Measurements from ENCODE around the gene VSTM4. TPM values are rescaled to one million over a fixed set of nuclear protein-coding genes. Genes with fewer than 3 reads are reported as not detected.

Gene VSTM4
- total and polyA plus RNA-seq, 11 donors: 5.6 to 22.1 (median 15.8) TPM

DNA sequence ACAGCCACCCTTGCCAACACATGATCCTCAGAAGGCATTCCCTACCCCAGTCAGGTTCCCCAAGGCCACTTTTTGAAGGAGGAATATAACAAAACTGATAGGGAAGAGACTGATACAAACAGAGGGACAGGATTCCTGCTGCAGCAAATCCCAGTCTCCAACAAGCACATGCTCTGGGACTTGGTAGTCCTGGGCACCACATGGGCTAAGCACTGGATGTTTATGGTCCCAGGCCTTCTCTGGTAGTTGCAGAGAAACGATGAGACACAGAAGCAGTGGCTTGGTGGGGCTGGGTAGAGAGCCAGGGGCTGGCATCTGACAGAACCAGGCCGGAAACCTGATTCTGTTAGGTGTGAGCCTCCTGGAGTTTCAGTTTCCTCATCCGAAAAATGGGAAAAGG lies 3.2 kb downstream of the VSTM4 start:
- ATAC-seq: no peak
- WGBS, 4 donors: 63 to 83% (median 69%) methylated on average over 3 of the region's 3 CpGs
- no peaks in the 10 kb centered on the region for H3K9me3 ChIP-seq
- peak in 1 of 5 donors; percentile 21 for DNase-seq
- peaks cover 0 to 8% (median 0%) of the 10 kb centered on the region in 9 donors for H3K36me3 ChIP-seq
- peaks cover 0 to 6% (median 0%) of the 10 kb centered on the region in 9 donors for H3K27me3 ChIP-seq
- TF ChIP-seq, protein P1, sequence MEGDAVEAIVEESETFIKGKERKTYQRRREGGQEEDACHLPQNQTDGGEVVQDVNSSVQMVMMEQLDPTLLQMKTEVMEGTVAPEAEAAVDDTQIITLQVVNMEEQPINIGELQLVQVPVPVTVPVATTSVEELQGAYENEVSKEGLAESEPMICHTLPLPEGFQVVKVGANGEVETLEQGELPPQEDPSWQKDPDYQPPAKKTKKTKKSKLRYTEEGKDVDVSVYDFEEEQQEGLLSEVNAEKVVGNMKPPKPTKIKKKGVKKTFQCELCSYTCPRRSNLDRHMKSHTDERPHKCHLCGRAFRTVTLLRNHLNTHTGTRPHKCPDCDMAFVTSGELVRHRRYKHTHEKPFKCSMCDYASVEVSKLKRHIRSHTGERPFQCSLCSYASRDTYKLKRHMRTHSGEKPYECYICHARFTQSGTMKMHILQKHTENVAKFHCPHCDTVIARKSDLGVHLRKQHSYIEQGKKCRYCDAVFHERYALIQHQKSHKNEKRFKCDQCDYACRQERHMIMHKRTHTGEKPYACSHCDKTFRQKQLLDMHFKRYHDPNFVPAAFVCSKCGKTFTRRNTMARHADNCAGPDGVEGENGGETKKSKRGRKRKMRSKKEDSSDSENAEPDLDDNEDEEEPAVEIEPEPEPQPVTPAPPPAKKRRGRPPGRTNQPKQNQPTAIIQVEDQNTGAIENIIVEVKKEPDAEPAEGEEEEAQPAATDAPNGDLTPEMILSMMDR (IDR thresholded peaks at IDR 0.05): no peak
- TF ChIP-seq POLR2A (IDR thresholded peaks at IDR 0.05): no peak
- peak overlapping the region in 4 of 12 donors; percentile 11 to 61 (median 30) for H3K27ac ChIP-seq
- peaks cover 5 to 83% (median 53%) of the 10 kb centered on the region in 12 donors for H3K4me1 ChIP-seq
- no peak overlapping the region for H3K4me3 ChIP-seq
- intact Hi-C loops (cut with DNase I): loop anchor here in 6 of 10 donors (5.0 to 10.0 kb wide), 8 partner anchors 50 to 455 kb away; no protein-coding TSS in a partner anchor

DNA sequence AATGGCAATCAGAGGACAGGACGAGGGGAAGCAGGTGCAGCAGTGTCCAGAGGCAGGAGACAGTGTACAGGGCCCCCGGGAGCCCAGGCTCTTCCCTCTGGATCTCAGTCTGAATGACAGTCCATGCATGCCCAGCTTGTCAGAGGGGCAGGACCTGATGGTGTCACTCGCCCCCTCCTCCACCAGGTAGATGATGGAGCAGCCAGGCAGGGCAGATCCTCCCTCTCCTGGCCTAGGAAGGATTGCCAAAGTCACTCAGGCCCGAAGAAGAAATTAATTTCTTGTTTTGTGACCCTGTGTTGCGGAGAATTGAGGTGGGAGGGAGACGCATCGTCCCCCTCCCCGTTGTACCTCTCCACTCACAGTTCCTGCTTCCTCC lies 4.0 kb downstream of the VSTM4 start:
- no peak overlapping the region for H3K4me3 ChIP-seq
- H3K4me1 ChIP-seq: peaks cover 7 to 91% (median 61%) of the 10 kb centered on the region in 12 donors
- WGBS, 4 donors: 60 to 78% (median 65%) methylated on average over 6 to 8 of the region's 8 CpGs
- H3K27ac ChIP-seq: peak overlapping the region in 5 of 12 donors; percentile 11 to 61 (median 53)
- ATAC-seq: no peak
- no peak for DNase-seq
- intact Hi-C loops (cut with DNase I): loop anchor here in 6 of 10 donors (5.0 to 10.0 kb wide), 8 partner anchors 51 to 454 kb away; no protein-coding TSS in a partner anchor
- peaks cover 0 to 6% (median 0%) of the 10 kb centered on the region in 9 donors for H3K27me3 ChIP-seq
- H3K36me3 ChIP-seq: peaks cover 0 to 9% (median 0%) of the 10 kb centered on the region in 9 donors
- TF ChIP-seq, protein P1 (IDR thresholded peaks at IDR 0.05): no peak
- TF ChIP-seq POLR2A (IDR thresholded peaks at IDR 0.05): no peak
- H3K9me3 ChIP-seq: no peaks in the 10 kb centered on the region

DNA sequence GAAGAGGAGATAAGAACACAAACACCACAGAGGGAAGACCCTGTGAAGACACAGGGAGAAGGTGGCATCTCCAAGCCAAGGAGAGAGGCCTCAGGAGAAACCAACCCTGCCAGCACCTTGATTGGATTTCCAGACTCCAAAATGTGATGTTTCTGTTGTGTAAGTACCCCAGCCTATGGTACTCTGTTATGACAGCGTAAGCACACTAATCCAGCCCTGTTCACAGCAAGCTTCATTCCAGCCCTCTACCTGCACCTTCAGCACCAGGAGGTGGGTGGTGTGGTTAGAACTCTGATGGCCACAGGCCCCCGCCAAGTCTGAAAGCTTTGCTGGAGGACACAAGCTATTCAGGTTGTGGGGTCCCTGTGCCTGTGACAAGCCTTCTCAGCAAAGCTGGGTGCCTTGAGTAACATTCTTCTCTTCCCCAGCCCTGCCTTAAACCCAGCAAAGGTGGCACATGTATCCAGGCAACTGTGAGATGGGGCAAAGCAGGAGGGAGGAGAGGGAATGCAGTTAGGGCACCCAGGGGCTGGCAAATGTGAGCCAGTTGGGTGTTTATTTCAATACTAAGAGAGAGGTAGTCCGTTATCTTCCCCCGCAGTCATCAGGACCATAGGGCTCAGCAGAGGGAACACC lies 4.5 kb downstream of the VSTM4 start:
- ATAC-seq (no peak), DNase-seq (no peak)
- peak overlapping the region in 9 of 12 donors; percentile 6 to 72 (median 52) for H3K27ac ChIP-seq
- H3K9me3 ChIP-seq: no peaks in the 10 kb centered on the region
- no peak for TF ChIP-seq POLR2A (IDR thresholded peaks at IDR 0.05)
- TF ChIP-seq, protein P1 (IDR thresholded peaks at IDR 0.05): no peak
- intact Hi-C loops (cut with DNase I): loop anchor here in 6 of 10 donors (5.0 to 10.0 kb wide), 8 partner anchors 51 to 454 kb away; no protein-coding TSS in a partner anchor
- peak overlapping the region in 1 of 12 donors; percentile 33 for H3K4me3 ChIP-seq
- H3K4me1 ChIP-seq: peaks cover 7 to 96% (median 64%) of the 10 kb centered on the region in 12 donors
- peaks cover 0 to 9% (median 0%) of the 10 kb centered on the region in 9 donors for H3K36me3 ChIP-seq
- WGBS, 4 donors: 86 to 98% (median 91%) methylated on average over 4 of the region's 4 CpGs
- peaks cover 0 to 3% (median 0%) of the 10 kb centered on the region in 9 donors for H3K27me3 ChIP-seq

GRCh38 chr10:49109669-49110340 lies 5.5 kb downstream of the VSTM4 start:
- Histone ChIP-seq H3K27ac (peak overlapping the region in 9 of 12 donors; percentile 6 to 72 (median 53)), H3K36me3 (peaks cover 0 to 9% (median 0%) of the 10 kb centered on the region in 9 donors), H3K9me3 (no peaks in the 10 kb centered on the region), H3K27me3 (no peaks in the 10 kb centered on the region), H3K4me3 (peak overlapping the region in 4 of 12 donors; percentile 7 to 33 (median 22)), H3K4me1 (peaks cover 7 to 100% (median 68%) of the 10 kb centered on the region in 12 donors)
- intact Hi-C loops (cut with DNase I): loop anchor here in 6 of 10 donors (5.0 to 10.0 kb wide), 8 partner anchors 52 to 453 kb away; no protein-coding TSS in a partner anchor
- TF ChIP-seq POLR2A (IDR thresholded peaks at IDR 0.05): no peak
- TF ChIP-seq, protein P1 (IDR thresholded peaks at IDR 0.05): no peak
- WGBS, 4 donors: 28 to 40% (median 36%) methylated on average over 8 to 9 of the region's 9 CpGs
- ATAC-seq (peak; percentile 76 to 88 (median 81)), DNase-seq (peak; percentile 81 to 91 (median 86))

Data from heart left ventricle (tissue), 16 donors.